GM23248 (cell line): ENCODE data around the gene PEX3. TPM values are rescaled to one million over a fixed set of nuclear protein-coding genes. Genes with fewer than 3 reads are reported as not detected.

ENCODE experiments used
- DNase-seq: peaks from one replicate; pipeline ENCODE4 v3.0.0-alpha.2; 2015
- H2AFZ ChIP-seq: fragments of 200-600 bp; sonication (generic); 2 replicates; pipeline ENCODE4 v1.6.1; 2016; ENCODE audit warnings: antibody characterized with exemption
- H3F3A ChIP-seq: fragments of 200-600 bp; sonication (generic); 2 replicates; pipeline ENCODE4 v1.6.1; 2016; ENCODE audit warnings: mild to moderate bottlenecking, antibody characterized with exemption, mixed run types; ENCODE audit not compliant: insufficient read depth
- H3K27ac ChIP-seq: fragments of 200-600 bp; sonication (generic); 2 replicates; pipeline ENCODE4 v1.5.1; 2016; ENCODE audit warnings: mild to moderate bottlenecking
- H3K27me3 ChIP-seq: fragments of 200-600 bp; sonication (generic); replicated peaks from 2 replicates; pipeline ENCODE4 v1.6.1; 2016; ENCODE audit warnings: mild to moderate bottlenecking; ENCODE audit not compliant: insufficient read depth
- H3K36me3 ChIP-seq: fragments of 200-600 bp; sonication (generic); 2 replicates; pipeline ENCODE4 v1.6.1; 2016; ENCODE audit warnings: low read depth, mild to moderate bottlenecking
- H3K4me1 ChIP-seq: fragments of 200-600 bp; sonication (generic); 2 replicates; pipeline ENCODE4 v1.6.1; 2016; ENCODE audit warnings: mild to moderate bottlenecking; ENCODE audit not compliant: insufficient read depth
- H3K4me2 ChIP-seq: fragments of 200-600 bp; sonication (generic); one replicate; pipeline ENCODE4 v1.6.1; 2016; ENCODE audit warnings: mild to moderate bottlenecking; ENCODE audit not compliant: unreplicated experiment
- H3K4me3 ChIP-seq: fragments of 200-600 bp; sonication (generic); 2 replicates; pipeline ENCODE4 v1.5.1; 2016; ENCODE audit warnings: mild to moderate bottlenecking
- H3K79me2 ChIP-seq: fragments of 200-600 bp; sonication (generic); 2 replicates; pipeline ENCODE4 v1.6.1; 2016; ENCODE audit warnings: mild to moderate bottlenecking; ENCODE audit not compliant: insufficient read depth
- H3K9ac ChIP-seq: fragments of 200-600 bp; sonication (generic); 2 replicates; pipeline ENCODE4 v1.6.1; 2016; ENCODE audit warnings: mild to moderate bottlenecking
- H3K9me2 ChIP-seq: fragments of 200-600 bp; sonication (generic); 2 replicates; pipeline ENCODE4 v1.6.1; 2016; ENCODE audit warnings: mixed run types, mild to moderate bottlenecking, moderate library complexity; ENCODE audit not compliant: insufficient read depth
- H3K9me3 ChIP-seq: fragments of 200-600 bp; sonication (generic); one replicate; pipeline ENCODE4 v1.6.1; 2017; ENCODE audit warnings: low read depth
- H4K20me1 ChIP-seq: fragments of 200-600 bp; sonication (generic); 2 replicates; pipeline ENCODE4 v1.6.0; 2016; ENCODE audit not compliant: insufficient read depth
- EZH2 ChIP-seq: fragments of 200-600 bp; sonication (generic); IDR thresholded peaks from 2 replicates; pipeline ENCODE4 v1.6.1; 2018; ENCODE audit warnings: antibody characterized with exemption, mild to moderate bottlenecking; ENCODE audit not compliant: insufficient read depth, poor library complexity, severe bottlenecking
- EZH2phosphoT487 ChIP-seq: fragments of 200-600 bp; sonication (generic); IDR thresholded peaks from 2 replicates; pipeline ENCODE4 v1.6.1; 2018; ENCODE audit warnings: antibody characterized with exemption, moderate library complexity, mild to moderate bottlenecking, low read depth; ENCODE audit not compliant: insufficient read depth
- WGBS, 2 experiments: methylation state at CpG; one replicate each; pipeline ENCODE4 v1.1.6; 2015 to 2017; ENCODE audit warnings: low lambda C conversion rate in 2 of 2, low coverage in 1 of 2; ENCODE audit errors: missing lambda C conversion rate in 2 of 2; 5-methylcytosine and 5-hydroxymethylcytosine counted together
- in situ Hi-C: fragments of 300-500 bp; cut with MboI; formaldehyde crosslinking; loops from 2 replicates; pipeline ENCODE4 v1.15.0; 2020
- polyA plus RNA-seq: library from polyadenylated mRNA; unstranded; fragments of >200 nt; fragmentation: Nextera tagmentation; extraction: Ambion mirVana; gene quantifications from 2 replicates; pipeline ENCODE4 v1.2.1, GENCODE V29; 2016
- total RNA-seq: library from RNA; depleted of rRNA; stranded (reverse); fragments of >200 nt; shearing (Covaris generic); gene quantifications from 2 replicates; pipeline ENCODE4 v1.2.3, GENCODE V29; 2014

PEX3 gene
- total and polyA plus RNA-seq, 2 experiments from 2014 or later = 20.1 to 35.0 TPM

- H3K4me1 ChIP-seq = no peaks in the 10 kb centered on the region
- no peak overlapping the region for H3K4me2 ChIP-seq
- no peaks in the 10 kb centered on the region for H3K36me3 ChIP-seq
- H3K4me3 ChIP-seq = no peak overlapping the region
- TF ChIP-seq EZH2phosphoT487 (no peak), EZH2 (no peak)
- no peaks in the 10 kb centered on the region for H3K79me2 ChIP-seq
- no peak overlapping the region for H3K9ac ChIP-seq
- no peaks in the 10 kb centered on the region for H3F3A ChIP-seq
- WGBS, 2 experiments = 31% methylated on average over 2 of the region's 2 CpGs
- peak; percentile 27 for DNase-seq
- in situ Hi-C loops = no loop called here
- H3K27me3 ChIP-seq = no peaks in the 10 kb centered on the region; the same call in 1 of the 2 replicates
- H4K20me1 ChIP-seq = no peaks in the 10 kb centered on the region
- no peak overlapping the region for H2AFZ ChIP-seq
- H3K27ac ChIP-seq = no peak overlapping the region
- H3K9me3 ChIP-seq = no peaks in the 10 kb centered on the region
- no peaks in the 10 kb centered on the region for H3K9me2 ChIP-seq
Measured at GRCh38 chr6:143529095-143529494, 78.5 kb downstream of the PEX3 start.

DNA sequence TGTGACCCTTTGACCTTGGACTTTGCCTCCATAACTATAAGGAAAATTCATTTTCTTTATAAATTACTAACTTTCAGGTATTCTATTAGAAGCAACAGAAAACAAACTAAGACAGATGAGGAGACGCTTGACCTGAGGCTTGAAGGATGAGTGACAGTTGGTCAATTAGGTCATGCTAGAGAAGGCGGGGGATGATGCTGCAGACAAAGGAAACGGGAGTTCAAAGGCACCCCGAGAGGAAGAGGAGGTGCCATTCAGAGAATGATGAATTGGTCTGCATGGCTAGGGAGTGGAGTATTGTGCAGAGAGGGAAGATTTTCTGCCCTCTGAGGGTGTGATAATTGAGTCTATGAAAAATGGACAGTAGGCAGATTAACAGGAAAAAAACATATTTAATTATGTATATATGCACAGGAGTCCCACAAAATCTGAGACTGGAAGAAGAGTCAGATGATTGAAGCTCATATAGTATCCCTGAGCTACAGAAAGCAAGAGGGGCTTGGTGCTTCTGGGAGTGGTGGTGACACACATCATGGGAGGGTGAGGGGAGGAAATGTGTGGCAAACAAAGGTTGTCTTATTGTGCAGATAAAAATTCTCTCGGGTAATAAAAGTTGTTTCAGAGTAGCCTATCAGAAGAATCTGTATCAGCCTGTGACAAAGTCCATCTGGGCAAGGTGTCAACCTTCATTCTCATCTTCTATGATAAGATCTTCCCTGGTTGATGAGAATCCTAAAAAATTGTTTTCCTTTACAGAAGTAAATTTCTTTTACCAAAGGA is 81.3 kb downstream of the PEX3 start:
- no peak overlapping the region for H3K9ac ChIP-seq
- H3K9me3 ChIP-seq = no peaks in the 10 kb centered on the region
- H3K27me3 ChIP-seq = no peaks in the 10 kb centered on the region; the same call in 1 of the 2 replicates
- WGBS, 2 experiments = 60 to 64% methylated on average over 5 of the region's 5 CpGs
- H3K4me1 ChIP-seq = no peaks in the 10 kb centered on the region
- H3K4me2 ChIP-seq = no peak overlapping the region
- H3K4me3 ChIP-seq = no peak overlapping the region
- no peaks in the 10 kb centered on the region for H3K9me2 ChIP-seq
- no peak overlapping the region for H3K27ac ChIP-seq
- no peaks in the 10 kb centered on the region for H4K20me1 ChIP-seq
- in situ Hi-C loops = no loop called here
- no peak for DNase-seq
- TF ChIP-seq EZH2phosphoT487 (no peak), EZH2 (no peak)
- no peaks in the 10 kb centered on the region for H3K36me3 ChIP-seq
- no peaks in the 10 kb centered on the region for H3K79me2 ChIP-seq
- H3F3A ChIP-seq = no peaks in the 10 kb centered on the region
- H2AFZ ChIP-seq = no peak overlapping the region

DNA sequence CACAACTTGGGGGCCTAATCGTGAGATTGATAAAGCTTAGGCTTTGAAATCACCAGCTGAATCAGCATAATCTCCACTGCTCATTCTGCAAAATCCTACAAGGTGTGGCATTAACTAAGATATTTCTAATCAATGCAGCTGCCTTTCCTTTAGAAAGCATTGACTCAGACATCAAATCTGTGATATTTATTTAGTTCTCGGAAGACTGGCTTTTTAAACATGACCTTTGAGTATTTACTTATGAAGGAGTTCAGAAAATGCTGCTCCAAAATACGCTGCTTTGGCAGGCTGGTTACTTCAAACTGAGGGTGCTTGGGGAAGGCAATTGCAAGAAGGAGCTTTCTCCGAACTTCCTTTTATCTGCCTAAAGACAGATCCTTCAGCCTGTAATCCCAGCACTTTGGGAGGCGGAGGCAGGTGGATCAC is 84.6 kb downstream of the PEX3 start:
- Histone ChIP-seq H3K9ac (no peak overlapping the region), H3K9me2 (no peaks in the 10 kb centered on the region), H3K36me3 (no peaks in the 10 kb centered on the region), H2AFZ (no peak overlapping the region), H3F3A (no peaks in the 10 kb centered on the region), H3K27me3 (no peaks in the 10 kb centered on the region; the same call in 1 of the 2 replicates), H3K4me1 (peaks cover 5% of the 10 kb centered on the region; the same call in 1 of the 2 replicates), H3K4me2 (no peak overlapping the region), H3K27ac (no peak overlapping the region), H3K4me3 (no peak overlapping the region), H3K79me2 (peaks cover 15% of the 10 kb centered on the region), H4K20me1 (no peaks in the 10 kb centered on the region), H3K9me3 (no peaks in the 10 kb centered on the region)
- DNase-seq = no peak
- TF ChIP-seq EZH2phosphoT487 = no peak
- no peak for TF ChIP-seq EZH2
- in situ Hi-C loops = no loop called here
- 84 to 88% methylated on average over 5 of the region's 5 CpGs for WGBS, 2 experiments

GRCh38 chr6:143536461-143536865 is 85.9 kb downstream of the PEX3 start:
- Histone ChIP-seq H3K9ac (peak overlapping the region; percentile 65), H3K27ac (no peak overlapping the region), H3K4me3 (peak overlapping the region; percentile 76), H3K9me3 (no peaks in the 10 kb centered on the region), H3K4me1 (peaks cover 5% of the 10 kb centered on the region; the same call in 1 of the 2 replicates), H3K79me2 (peaks cover 19% of the 10 kb centered on the region), H3F3A (no peaks in the 10 kb centered on the region), H3K36me3 (no peaks in the 10 kb centered on the region), H4K20me1 (no peaks in the 10 kb centered on the region), H3K27me3 (no peaks in the 10 kb centered on the region; the same call in 1 of the 2 replicates), H3K9me2 (no peaks in the 10 kb centered on the region), H2AFZ (peak overlapping the region; percentile 85), H3K4me2 (peak overlapping the region; percentile 60)
- 1 to 7% methylated on average over 17 to 24 of the region's 27 CpGs for WGBS, 2 experiments
- peak; percentile 75 for DNase-seq
- in situ Hi-C loops = no loop called here
- no peak for TF ChIP-seq EZH2
- TF ChIP-seq EZH2phosphoT487 = no peak
